Mammary epithelial cell (primary cell): ENCODE data around the gene GAST.

Experiments used
- EZH2 ChIP-seq: IDR thresholded peaks from 2 replicates; pipeline ENCODE4 v1.6.1; 2012; ENCODE audit warnings: low read length, inconsistent platforms, borderline replicate concordance
- TF ChIP-seq, protein P1 (sequence below), 2 donors: IDR thresholded peaks in 1 of 2; conservative IDR thresholded peaks in 1 of 2; 2 replicates each; pipeline ENCODE4 v1.5.1; 2011 to 2012; ENCODE audit warnings: inconsistent platforms in 2 of 2, low read length in 2 of 2, mild to moderate bottlenecking in 2 of 2, control low read depth in 1 of 2, low read depth in 1 of 2; ENCODE audit not compliant: insufficient read depth in 1 of 2; ENCODE audit errors: extremely low read depth in 1 of 2

DNA sequence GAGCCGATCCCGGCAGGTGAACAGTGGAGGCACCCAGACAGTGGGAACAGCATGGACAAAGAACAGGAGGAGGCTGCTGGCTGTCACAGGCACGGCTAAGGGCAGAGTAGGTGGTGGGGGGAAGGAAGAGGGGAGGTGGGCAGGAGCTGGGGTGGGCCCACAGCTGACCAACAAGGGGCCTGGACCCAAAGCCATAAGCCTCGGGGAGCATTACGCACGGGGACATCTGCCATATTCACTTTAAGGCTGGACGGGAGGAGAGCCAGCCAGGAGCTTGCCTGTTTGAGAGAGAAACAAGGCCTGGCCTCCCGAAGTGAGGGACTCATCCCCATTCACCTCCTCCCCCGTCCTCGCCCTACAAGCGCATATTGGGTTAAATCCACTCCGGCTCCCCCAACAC lies 41.9 kb downstream of the GAST start:
- no peak for TF ChIP-seq EZH2
- TF ChIP-seq, protein P1, sequence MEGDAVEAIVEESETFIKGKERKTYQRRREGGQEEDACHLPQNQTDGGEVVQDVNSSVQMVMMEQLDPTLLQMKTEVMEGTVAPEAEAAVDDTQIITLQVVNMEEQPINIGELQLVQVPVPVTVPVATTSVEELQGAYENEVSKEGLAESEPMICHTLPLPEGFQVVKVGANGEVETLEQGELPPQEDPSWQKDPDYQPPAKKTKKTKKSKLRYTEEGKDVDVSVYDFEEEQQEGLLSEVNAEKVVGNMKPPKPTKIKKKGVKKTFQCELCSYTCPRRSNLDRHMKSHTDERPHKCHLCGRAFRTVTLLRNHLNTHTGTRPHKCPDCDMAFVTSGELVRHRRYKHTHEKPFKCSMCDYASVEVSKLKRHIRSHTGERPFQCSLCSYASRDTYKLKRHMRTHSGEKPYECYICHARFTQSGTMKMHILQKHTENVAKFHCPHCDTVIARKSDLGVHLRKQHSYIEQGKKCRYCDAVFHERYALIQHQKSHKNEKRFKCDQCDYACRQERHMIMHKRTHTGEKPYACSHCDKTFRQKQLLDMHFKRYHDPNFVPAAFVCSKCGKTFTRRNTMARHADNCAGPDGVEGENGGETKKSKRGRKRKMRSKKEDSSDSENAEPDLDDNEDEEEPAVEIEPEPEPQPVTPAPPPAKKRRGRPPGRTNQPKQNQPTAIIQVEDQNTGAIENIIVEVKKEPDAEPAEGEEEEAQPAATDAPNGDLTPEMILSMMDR (conservative IDR thresholded peaks at IDR 0.05 in 1 of 2, IDR thresholded peaks at IDR 0.05 in 1 of 2; ENCODE audit: extremely low read depth in 1 of 2, insufficient read depth in 1 of 2, low read depth in 1 of 2, low read length in 2 of 2): no peak
